Activated naive CD4-positive, alpha-beta T cell treated with anti-CD3 and anti-CD28 coated beads for 36 hours (primary cell): Measurements from ENCODE around the gene TF. TPM values are rescaled to one million over a fixed set of nuclear protein-coding genes. Genes with fewer than 3 reads are reported as not detected.

Experiments
- CTCF ChIA-PET: fragments of 350-600 bp; sonication (Branson Sonifier 250); formaldehyde crosslinking; loops from one replicate; lab custom pipeline; 2021; ENCODE audit warnings: antibody characterized with exemption; lab: Charles Lee
- DNase-seq: peaks from one replicate; pipeline ENCODE4 v3.0.0-alpha.2; 2020
- H3K27ac Mint-ChIP-seq: one replicate; pipeline ENCODE4 v1.8.0; 2021; ENCODE audit warnings: mild to moderate bottlenecking, mixed read lengths
- H3K27me3 Mint-ChIP-seq: one replicate; pipeline ENCODE4 v1.8.0; 2021; ENCODE audit warnings: low read depth, mixed read lengths
- H3K36me3 Mint-ChIP-seq: one replicate; pipeline ENCODE4 v1.8.0; 2021; ENCODE audit warnings: low read depth, mixed read lengths
- H3K4me1 Mint-ChIP-seq: one replicate; pipeline ENCODE4 v1.8.0; 2021; ENCODE audit warnings: low read depth, mixed read lengths
- H3K4me3 Mint-ChIP-seq: one replicate; pipeline ENCODE4 v1.8.0; 2021; ENCODE audit warnings: mild to moderate bottlenecking, moderate library complexity, mixed read lengths
- H3K9me3 Mint-ChIP-seq: one replicate; pipeline ENCODE4 v1.8.0; 2021; ENCODE audit warnings: mixed read lengths
- intact Hi-C: fragments of 100-400 bp; cut with micrococcal nuclease; formaldehyde crosslinking; loops from one replicate; pipeline ENCODE4 v1.15.1; 2023
- total RNA-seq, 2 experiments: library from RNA; stranded (reverse); gene quantifications; one replicate each; pipeline ENCODE4 v1.2.3, GENCODE V29; 2021

TF gene
- total RNA-seq, 2 experiments from 2014 or later, result 0.07 to 0.52 TPM

- CTCF ChIA-PET, result interaction anchor here (1.0 to 6.1 kb wide), 2 partner anchors 13 to 121 kb away, joined by 3 to 27 read pairs; no protein-coding TSS in a partner anchor
- no peaks in the 10 kb centered on the region for H3K9me3 Mint-ChIP-seq
- peaks cover 14% of the 10 kb centered on the region for H3K36me3 Mint-ChIP-seq
- no peak for DNase-seq
- peak overlapping the region; percentile 94 for H3K27ac Mint-ChIP-seq
- peaks cover 33% of the 10 kb centered on the region for H3K4me1 Mint-ChIP-seq
- peaks cover 2% of the 10 kb centered on the region for H3K27me3 Mint-ChIP-seq
- intact Hi-C loops, result loop anchor here (1.0 to 2.0 kb wide), 9 partner anchors 13 to 1388 kb away; partner anchors contain the start of genes CDV3, CEP63, DNAJC13 and NPHP3
- peak overlapping the region; percentile 93 for H3K4me3 Mint-ChIP-seq
These were observed 58.7 kb downstream of the TF start for GRCh38 chr3:133804896-133805295.

GRCh38 chr3:133805384-133805701, 59.1 kb downstream of the TF start:
- H3K4me1 Mint-ChIP-seq, result peaks cover 37% of the 10 kb centered on the region
- DNase-seq, result no peak
- peak overlapping the region; percentile 94 for H3K27ac Mint-ChIP-seq
- H3K9me3 Mint-ChIP-seq, result no peaks in the 10 kb centered on the region
- H3K36me3 Mint-ChIP-seq, result peaks cover 15% of the 10 kb centered on the region
- CTCF ChIA-PET, result interaction anchor here (6.1 kb wide), 1 partner anchor 12 kb away, joined by 27 read pairs; no protein-coding TSS in a partner anchor
- no peaks in the 10 kb centered on the region for H3K27me3 Mint-ChIP-seq
- intact Hi-C loops, result loop anchor here (1.0 to 2.0 kb wide), 9 partner anchors 13 to 1389 kb away; partner anchors contain the start of genes CDV3, CEP63, DNAJC13 and NPHP3
- H3K4me3 Mint-ChIP-seq, result peak overlapping the region; percentile 93

GRCh38 chr3:133805702-133806475, 59.7 kb downstream of the TF start, which contains the start of gene SRPRB:
Gene SRPRB (plus strand): TSS chr3:133805815. CDS start chr3:133805849, 34 bp downstream.
- peak; percentile 98 for DNase-seq
- Mint-ChIP-seq H3K9me3 (no peaks in the 10 kb centered on the region), H3K27me3 (no peaks in the 10 kb centered on the region), H3K36me3 (peaks cover 16% of the 10 kb centered on the region), H3K4me3 (peak within 1 kb of the TSS; percentile 93), H3K4me1 (peaks cover 38% of the 10 kb centered on the region), H3K27ac (peak within 1 kb of the TSS; percentile 94)
- CTCF ChIA-PET, result interaction anchor here (0.6 to 6.1 kb wide), 4 partner anchors 12 to 1053 kb away, joined by 3 to 27 read pairs (median 4); no protein-coding TSS in a partner anchor
- intact Hi-C loops, result loop anchor here (1.0 to 2.0 kb wide), 10 partner anchors 12 to 1389 kb away; partner anchors contain the start of genes CDV3, CEP63, DNAJC13 and NPHP3

- H3K4me3 Mint-ChIP-seq, result no peak overlapping the region
- no peaks in the 10 kb centered on the region for H3K27me3 Mint-ChIP-seq
- peaks cover 42% of the 10 kb centered on the region for H3K36me3 Mint-ChIP-seq
- H3K27ac Mint-ChIP-seq, result no peak overlapping the region
- peaks cover 25% of the 10 kb centered on the region for H3K4me1 Mint-ChIP-seq
- CTCF ChIA-PET, result no interaction called here
- DNase-seq, result no peak
- intact Hi-C loops, result no loop called here
- H3K9me3 Mint-ChIP-seq, result no peaks in the 10 kb centered on the region
These were observed 66.7 kb downstream of the TF start for GRCh38 chr3:133812872-133813271.

- peaks cover 39% of the 10 kb centered on the region for H3K36me3 Mint-ChIP-seq
- no peaks in the 10 kb centered on the region for H3K9me3 Mint-ChIP-seq
- H3K4me3 Mint-ChIP-seq, result no peak overlapping the region
- CTCF ChIA-PET, result no interaction called here
- intact Hi-C loops, result no loop called here
- DNase-seq, result no peak
- H3K27ac Mint-ChIP-seq, result no peak overlapping the region
- H3K27me3 Mint-ChIP-seq, result no peaks in the 10 kb centered on the region
- H3K4me1 Mint-ChIP-seq, result peaks cover 10% of the 10 kb centered on the region
These were observed 69.2 kb downstream of the TF start for GRCh38 chr3:133815386-133815785.

- CTCF ChIA-PET, result interaction anchor here (0.6 to 2.1 kb wide), 4 partner anchors 13 to 202 kb away, joined by 3 to 7 read pairs (median 3); no protein-coding TSS in a partner anchor
- intact Hi-C loops, result no loop called here
- Mint-ChIP-seq H3K4me1 (peaks cover 2% of the 10 kb centered on the region), H3K36me3 (peaks cover 52% of the 10 kb centered on the region), H3K27me3 (no peaks in the 10 kb centered on the region), H3K27ac (no peak overlapping the region), H3K4me3 (no peak overlapping the region), H3K9me3 (no peaks in the 10 kb centered on the region)
- no peak for DNase-seq
These were observed 73.9 kb downstream of the TF start for GRCh38 chr3:133820129-133820528.

- H3K4me1 Mint-ChIP-seq, result peaks cover 2% of the 10 kb centered on the region
- H3K27ac Mint-ChIP-seq, result no peak overlapping the region
- no peak for DNase-seq
- H3K36me3 Mint-ChIP-seq, result peaks cover 55% of the 10 kb centered on the region
- H3K27me3 Mint-ChIP-seq, result no peaks in the 10 kb centered on the region
- H3K4me3 Mint-ChIP-seq, result no peak overlapping the region
- no peaks in the 10 kb centered on the region for H3K9me3 Mint-ChIP-seq
- CTCF ChIA-PET, result interaction anchor here (0.7 to 2.1 kb wide), 2 partner anchors 96 to 158 kb away, joined by 5 to 7 read pairs; no protein-coding TSS in a partner anchor
- intact Hi-C loops, result no loop called here
These were observed 74.9 kb downstream of the TF start for GRCh38 chr3:133820889-133821675.

GRCh38 chr3:133821767-133822638, 75.8 kb downstream of the TF start:
- no peak for DNase-seq
- no peak overlapping the region for H3K27ac Mint-ChIP-seq
- CTCF ChIA-PET, result no interaction called here
- no peaks in the 10 kb centered on the region for H3K9me3 Mint-ChIP-seq
- peaks cover 2% of the 10 kb centered on the region for H3K4me1 Mint-ChIP-seq
- H3K4me3 Mint-ChIP-seq, result no peak overlapping the region
- H3K27me3 Mint-ChIP-seq, result no peaks in the 10 kb centered on the region
- H3K36me3 Mint-ChIP-seq, result peaks cover 53% of the 10 kb centered on the region
- intact Hi-C loops, result no loop called here

GRCh38 chr3:133824961-133825485, 78.8 kb downstream of the TF start:
- DNase-seq, result no peak
- intact Hi-C loops, result no loop called here
- CTCF ChIA-PET, result no interaction called here
- Mint-ChIP-seq H3K27me3 (no peaks in the 10 kb centered on the region), H3K4me3 (no peak overlapping the region), H3K9me3 (no peaks in the 10 kb centered on the region), H3K36me3 (peaks cover 46% of the 10 kb centered on the region), H3K4me1 (no peaks in the 10 kb centered on the region), H3K27ac (no peak overlapping the region)

- H3K27me3 Mint-ChIP-seq, result no peaks in the 10 kb centered on the region
- CTCF ChIA-PET, result no interaction called here
- no peaks in the 10 kb centered on the region for H3K9me3 Mint-ChIP-seq
- no peaks in the 10 kb centered on the region for H3K4me1 Mint-ChIP-seq
- no peak for DNase-seq
- intact Hi-C loops, result no loop called here
- no peak overlapping the region for H3K4me3 Mint-ChIP-seq
- H3K36me3 Mint-ChIP-seq, result peaks cover 36% of the 10 kb centered on the region
- H3K27ac Mint-ChIP-seq, result no peak overlapping the region
These were observed 80.0 kb downstream of the TF start for GRCh38 chr3:133825969-133826727.

GRCh38 chr3:133827136-133827535, 80.9 kb downstream of the TF start:
- intact Hi-C loops, result no loop called here
- CTCF ChIA-PET, result no interaction called here
- Mint-ChIP-seq H3K27me3 (no peaks in the 10 kb centered on the region), H3K27ac (no peak overlapping the region), H3K36me3 (peaks cover 31% of the 10 kb centered on the region), H3K4me3 (no peak overlapping the region), H3K9me3 (no peaks in the 10 kb centered on the region), H3K4me1 (no peaks in the 10 kb centered on the region)
- DNase-seq, result no peak
